Left hindlimb (tissue), 1 donor: ENCODE measurements around the gene ROBO1.
"Not testable (repeated sequence)": the region's sequence is repeated elsewhere in the genome, so short reads cannot be mapped to it uniquely, and the experiment has no call there.

Experiments used
- DNase-seq: peaks from one replicate; pipeline ENCODE4 v3.0.0-alpha.2; 2018

The ROBO1 gene

DNA sequence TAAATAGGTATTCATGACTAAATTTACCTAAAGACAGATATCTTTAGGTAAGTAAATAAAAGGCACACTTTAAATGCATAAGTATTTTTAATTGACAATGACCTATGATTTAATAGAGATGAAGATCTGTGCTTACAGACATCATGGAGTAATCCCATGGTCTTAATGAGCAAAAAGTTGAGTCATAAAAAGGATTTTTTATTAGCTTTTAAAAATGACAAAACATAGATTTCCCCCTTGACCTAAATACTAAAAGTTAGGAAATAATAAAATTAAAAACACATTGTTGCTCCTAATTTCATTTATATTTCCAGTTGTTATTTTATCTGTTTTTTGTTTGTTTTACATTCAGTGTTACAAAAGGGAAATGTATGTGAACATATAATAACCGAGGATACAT, 1005.7 kb downstream of the ROBO1 start:
- no peak for DNase-seq

DNA sequence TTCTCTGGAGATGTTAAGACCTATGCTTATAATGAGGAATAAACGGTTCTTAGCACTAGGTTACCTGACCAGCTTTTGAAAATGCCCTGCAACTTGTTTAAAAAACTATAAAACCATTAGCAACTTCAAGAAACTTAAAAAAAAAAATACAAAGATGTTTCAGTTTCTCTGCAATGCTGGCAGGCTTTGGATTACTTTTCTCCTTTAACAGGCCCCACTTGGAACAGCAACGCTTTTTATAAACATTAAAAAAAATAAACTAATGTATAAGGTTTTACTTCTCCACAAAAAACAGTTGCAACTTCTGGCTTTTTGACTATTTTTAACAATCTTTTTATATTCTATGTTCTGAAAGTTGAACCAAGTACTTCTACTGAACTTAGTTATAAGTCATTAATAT, 1006.7 kb downstream of the ROBO1 start:
- no peak for DNase-seq

DNA sequence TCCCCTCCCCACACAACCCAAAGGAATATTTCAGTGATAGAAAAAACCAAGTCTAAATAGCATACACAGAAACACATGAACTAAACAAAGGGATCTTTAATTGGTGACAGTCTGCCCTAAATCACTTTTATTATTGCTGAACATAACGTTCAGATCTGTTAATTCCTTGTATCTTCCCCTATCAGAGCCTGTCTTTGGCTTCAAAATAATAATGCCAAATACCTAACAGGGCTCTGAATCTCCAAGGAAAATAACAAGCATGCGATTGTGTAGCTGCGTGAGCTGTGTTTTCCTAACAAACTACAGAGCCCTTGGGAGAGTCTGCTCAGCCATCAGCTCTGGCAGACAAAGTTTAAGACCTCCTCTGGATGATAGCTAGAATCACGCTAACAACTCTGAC, 1010.1 kb downstream of the ROBO1 start:
- no peak for DNase-seq

DNA sequence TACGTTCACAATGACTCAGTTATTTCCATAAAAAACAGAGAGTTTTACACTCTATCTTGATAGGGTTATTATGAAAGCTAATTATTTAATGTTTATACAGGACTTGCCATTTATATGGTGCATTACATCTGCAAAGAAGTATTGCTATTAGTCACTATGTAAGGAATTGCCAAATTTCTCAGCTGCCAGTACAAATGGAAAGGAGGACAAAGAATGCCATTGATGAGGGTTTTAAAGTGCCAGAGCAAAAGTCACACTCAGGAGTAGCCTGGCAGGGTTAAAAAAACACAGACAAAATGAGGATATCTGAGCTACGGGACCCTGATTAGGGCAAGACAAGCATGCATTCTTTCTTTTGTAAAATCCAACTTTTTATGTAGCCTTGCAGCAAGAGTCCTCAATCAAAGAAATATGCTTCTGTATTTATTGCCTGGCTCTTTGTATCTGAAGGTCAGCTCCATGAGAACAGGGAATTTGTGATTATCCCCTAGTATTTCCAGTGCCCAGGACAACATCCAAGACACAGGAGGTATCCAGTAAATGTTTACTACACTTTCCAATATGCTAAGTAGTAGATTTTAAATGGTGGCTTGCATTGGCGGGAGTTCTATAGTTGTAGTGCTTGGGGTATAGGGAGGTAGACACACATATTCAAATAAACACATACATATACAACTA, 1013.6 kb downstream of the ROBO1 start:
- DNase-seq, result no peak

DNA sequence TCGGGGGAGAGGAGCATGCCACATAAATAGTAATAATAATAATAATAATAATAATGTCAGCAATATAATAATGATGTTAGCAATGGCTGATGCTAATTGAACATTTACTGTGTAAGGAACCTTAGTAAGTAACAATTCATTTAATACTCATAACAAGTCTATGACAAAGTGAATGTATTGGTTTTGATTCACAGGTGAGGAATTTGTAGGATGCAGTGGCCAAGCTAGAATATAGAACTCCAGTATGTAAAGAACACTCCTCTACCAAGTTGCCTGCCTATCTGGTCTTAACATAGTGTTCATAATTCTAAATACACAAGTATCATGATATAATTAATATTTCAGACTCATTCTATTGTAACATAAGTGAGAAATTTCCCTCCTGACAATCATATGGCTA, 1016.5 kb downstream of the ROBO1 start:
- no peak for DNase-seq

DNA sequence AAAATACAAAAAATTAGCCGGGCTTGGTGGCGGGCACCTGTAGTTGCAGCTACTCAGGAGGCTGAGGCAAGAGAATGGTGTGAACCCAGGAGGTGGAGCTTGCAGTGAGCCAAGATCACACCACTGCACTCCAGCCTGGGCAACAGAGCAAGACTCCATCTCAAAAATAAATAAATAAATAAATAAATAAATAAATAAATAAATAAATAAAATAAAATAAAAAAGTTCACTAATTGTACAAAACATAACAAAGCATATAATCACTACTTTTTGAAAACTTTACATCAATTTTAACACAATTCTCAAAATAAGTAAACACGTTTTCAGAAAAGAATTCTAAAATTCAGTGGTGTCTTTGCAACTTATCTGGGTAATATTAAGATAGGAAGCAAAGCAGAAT, 1017.5 kb downstream of the ROBO1 start:
- DNase-seq, result not testable (repeated sequence)

DNA sequence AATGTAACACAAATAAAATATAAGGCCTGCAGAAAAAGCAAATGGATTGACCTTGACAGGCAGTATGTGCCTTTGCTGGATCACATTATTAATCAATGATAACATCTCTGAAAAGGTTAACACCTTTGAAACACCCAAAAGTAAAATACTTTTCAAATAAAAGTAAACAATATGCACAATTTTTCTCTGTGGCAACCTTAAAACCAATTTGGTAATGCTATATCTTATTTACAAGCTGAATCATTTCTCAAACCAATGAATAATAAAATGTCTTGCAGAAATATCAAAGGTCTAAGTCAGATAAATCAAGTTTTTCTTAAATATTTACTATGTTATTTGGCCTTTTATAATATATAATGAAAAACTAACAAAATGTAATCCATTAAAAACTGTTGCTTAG, 1018.7 kb downstream of the ROBO1 start:
- DNase-seq, result no peak

DNA sequence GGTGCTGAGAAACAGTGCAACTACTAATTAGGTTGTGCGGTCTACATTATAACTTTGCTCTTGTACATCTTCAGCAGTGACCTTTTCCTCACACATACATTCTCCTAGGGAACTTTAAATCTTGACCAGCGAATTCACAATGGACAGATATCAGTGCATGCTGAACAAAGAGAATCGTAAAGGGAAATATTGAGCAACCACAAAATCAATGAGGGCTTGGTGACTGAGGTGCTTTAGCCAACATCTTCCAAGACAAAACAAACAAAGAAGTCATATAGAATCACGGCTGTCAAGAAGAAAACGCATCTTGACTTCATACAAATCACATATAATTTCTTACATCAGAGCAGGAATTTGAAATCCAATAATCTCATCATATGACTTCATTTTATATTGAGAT, 1022.0 kb downstream of the ROBO1 start:
- no peak for DNase-seq

DNA sequence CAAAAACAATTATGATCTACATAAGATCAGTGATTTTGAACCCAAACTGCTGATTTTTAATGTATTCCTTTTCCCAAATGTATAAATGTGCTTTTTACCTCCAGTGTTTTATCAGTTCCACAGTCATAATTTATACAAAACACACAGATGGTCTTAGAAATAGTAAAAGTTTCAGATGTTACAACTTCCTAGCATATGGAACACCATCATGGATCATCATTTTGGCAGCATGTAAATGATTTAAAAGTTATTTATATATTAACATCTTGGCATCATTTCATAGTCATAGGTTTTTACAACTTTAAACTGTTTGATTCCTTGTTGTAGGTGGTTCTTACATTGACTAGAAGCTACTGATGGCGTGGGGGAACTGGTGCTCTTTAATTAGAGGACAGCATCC, 1025.3 kb downstream of the ROBO1 start:
- no peak for DNase-seq

DNA sequence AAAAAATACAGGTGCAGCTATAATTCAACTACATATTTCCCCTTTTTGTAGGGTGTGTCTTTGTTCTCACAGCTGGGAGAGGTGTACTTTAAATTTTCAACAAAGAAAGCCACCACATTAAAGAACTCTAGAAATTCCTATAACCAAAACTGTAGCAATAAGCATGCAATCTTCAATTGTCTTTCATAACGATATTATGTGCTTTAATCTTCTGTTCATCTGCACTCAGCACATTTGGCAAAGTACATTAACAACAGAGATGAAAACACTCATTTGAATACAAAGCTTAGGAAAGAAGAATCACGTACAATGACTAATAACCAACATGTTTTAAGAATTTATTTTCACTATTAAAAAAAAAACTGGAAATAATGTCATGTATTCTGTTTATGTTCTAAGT, 1025.8 kb downstream of the ROBO1 start:
- DNase-seq, result no peak

DNA sequence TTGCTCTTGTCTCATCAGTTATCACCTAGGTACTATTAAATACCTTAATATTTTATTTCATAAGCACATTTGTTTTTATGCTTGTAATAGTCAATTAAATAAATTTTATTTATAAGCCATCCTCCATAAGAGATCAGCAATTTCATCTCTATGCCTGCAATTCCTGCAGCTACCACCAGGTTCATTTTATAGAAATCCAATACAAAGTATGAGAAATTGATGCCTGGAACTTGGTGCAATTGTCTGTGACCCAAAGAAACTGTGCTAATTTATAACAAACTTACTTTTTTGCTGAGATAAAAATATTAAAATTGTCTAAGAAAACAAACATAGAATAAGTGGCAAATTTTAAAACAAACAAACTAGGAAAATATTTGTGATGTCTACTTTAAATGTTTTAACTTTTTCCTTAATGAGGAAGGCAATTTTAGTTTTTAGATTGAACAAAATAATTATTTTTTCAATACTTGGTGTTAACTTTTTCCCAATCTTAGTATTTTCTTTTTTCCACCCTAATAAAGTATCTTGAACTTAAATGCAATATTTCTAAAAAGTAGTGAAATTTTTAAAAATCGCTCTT, 1026.6 kb downstream of the ROBO1 start:
- no peak for DNase-seq

DNA sequence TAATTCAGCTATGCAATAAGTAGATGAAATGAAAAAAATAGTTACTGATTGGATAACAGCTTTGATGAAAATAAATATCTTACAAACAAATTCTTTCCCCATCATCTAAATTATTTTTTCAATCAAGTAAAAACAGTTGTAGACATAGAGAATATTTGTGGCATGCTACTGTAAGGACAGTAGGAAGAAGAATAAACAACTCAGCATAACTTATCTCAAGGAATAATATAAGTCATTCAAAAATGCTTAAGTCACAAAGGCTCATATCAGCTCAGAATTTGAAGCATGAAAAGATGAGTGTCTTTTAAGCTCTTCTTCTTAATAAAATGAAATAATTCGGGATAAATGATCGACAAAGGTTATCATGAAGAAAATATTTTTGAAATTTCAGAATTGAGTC, 1029.0 kb downstream of the ROBO1 start:
- DNase-seq, result no peak

DNA sequence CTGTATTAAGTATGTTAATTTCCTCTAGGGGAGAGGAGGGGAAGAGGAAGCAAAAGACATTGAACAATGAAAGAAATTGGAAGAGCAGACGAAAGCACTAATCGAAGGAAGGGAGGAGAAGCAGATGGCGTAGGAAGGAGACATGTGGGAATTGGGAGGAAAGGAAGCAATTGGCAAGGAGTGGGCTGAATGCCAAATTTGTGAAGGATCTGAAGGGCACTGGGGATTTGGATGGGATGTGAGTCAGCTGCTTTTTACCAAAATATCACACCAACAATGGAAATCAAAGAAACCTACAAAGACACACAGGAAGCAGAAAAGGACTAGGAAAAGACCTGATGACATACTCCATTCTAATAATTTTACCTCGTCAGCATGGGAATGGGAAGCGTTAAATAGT, 1029.8 kb downstream of the ROBO1 start:
- DNase-seq, result no peak

DNA sequence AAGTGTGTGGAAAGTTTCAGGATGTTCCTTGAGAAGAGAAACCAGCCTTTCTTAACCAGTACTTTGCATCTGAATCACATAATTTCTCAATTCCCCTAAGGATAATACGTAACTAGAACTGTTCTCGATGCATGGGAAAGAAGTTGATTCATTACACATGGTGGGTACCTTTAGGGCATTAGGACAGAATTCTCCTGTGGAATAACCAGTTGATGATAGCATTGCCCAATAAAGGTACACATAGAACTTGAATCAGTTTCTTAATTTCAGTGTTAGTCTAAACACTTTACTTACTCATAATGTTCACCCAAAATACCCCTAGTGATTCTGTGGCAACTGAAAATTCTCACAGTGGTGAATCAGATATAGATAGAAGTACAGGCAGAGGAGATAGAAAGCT, 1030.9 kb downstream of the ROBO1 start:
- no peak for DNase-seq

DNA sequence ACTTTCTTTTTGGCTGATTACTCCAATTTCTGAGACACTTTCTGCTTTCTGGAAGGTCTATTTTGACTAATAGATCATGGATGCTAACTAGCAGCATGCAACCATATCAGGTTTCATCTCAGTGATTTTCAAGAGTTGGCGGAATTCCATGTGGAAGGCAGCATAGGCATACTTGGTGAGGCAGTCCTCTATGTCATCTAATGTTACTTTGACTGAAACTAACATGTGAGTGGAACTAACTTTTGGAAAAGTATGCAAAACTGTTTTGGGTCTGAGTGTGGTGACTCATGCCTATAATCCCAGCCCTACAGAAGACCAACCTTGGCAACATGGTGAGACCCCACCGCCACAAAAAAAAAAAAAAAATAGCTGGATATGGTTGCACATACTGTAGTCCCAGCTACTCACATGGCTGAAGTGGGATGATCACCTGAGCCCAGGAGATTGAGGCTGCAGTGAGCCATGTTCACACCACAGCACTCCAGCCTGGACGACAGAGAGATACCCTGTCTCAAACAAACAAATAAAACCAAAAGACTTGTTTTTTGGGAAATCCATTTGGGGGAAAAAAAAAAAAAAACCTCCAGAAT, 1033.7 kb downstream of the ROBO1 start:
- no peak for DNase-seq

DNA sequence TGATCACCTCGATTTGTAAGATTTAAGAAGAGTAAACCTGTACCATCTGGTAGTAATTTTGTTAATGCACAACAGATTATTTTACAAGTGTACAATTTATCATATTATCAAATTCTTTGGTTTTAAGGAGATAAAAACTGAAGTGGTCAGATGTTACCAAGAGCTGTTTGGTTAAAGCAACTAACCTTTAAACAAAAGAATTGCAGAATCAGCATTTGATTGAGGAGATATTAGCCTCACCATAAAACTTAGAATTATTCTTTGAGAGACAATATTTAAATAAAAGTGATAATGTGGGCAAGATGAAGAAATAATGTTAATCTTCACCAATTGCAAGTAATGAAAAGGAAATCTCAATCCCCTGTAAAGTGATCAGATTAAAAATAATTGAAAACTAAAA, 1034.9 kb downstream of the ROBO1 start:
- no peak for DNase-seq

DNA sequence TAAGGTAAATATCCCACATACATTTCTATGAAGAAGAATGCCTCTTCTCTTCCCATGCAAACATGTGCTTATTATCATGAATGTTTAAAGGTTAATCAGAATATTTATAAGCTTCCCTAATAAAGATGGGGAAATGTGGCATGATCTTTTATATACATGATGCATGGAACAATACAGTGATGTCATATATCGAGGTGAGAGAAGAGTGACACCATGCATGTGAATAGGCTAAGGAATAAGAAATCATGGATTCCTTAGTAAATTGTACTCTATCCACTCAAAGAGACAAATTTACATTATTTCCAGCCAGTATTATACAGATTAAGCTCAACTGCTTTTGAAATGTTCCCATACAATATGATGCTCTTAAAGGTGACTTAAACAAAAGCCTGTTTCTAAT, 1035.3 kb downstream of the ROBO1 start:
- no peak for DNase-seq

DNA sequence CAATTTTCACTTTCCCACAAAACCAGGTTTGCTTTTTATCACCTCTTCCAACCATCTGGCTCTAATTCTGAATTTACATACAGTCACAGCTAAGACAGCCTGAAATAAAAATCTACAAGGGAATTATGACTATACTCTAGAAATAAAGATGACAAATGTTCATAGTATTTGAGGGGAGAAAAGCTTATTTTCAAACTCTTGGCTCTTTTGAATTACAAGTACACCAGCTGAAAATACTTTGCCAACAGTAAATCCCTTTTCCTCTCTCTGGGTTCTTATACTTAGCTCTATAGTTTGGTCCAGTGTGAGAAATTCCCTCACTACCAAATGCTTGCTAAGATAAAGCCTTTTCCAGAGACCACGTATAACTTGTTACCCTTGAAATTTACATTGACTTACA, 1037.9 kb downstream of the ROBO1 start:
- DNase-seq, result no peak

DNA sequence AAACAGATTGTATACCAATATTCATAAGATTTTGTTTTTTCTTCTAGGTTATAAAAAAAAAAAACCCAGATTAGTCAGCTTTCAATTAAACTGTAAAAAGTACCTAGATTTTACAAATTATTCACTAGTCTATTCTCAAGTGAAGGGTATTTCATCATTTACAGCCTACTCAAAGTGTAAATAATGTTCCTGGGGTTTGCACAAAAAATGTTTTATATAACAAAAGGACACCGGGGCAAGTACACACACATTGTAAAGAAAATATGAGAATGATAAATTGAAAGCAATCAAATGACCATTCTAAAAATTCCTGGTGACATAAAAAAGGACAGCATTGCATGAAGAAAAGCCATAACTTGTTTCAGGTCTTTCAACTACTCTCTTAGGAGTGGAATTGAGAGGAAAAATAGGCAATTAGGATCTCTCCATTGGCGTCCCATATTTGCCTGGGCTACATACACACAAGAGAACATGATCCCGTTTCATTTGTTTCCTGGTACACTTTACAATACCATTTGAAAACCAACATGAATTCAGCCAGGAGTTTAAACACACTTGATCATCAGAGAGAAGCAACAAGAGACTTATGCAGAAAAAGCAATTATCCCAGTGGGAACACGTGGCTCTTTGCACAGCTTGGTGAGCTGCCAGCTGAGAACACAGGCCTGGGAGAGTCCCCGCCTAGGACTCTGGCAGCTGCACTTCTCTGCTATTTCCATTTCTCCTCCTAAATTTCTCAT, 1039.2 kb downstream of the ROBO1 start:
- DNase-seq, result peak; percentile 72

DNA sequence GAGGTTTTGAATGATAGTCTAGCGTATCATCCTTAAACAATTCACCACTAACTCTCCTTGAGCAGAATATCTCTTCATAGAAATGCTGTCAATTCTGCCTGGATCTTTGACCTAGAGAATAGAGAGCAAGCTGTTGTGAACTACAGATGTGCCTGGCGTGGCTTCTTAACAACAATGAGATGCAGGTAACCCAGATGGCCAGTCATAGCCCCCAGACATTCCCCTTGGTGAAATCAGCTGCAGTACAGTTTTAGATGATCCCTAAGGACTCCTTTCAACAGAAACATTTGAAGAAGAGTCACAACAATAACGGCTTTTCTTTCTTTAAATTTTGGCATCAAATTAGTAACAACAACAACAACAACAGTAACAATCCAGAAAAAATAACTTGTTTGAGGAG, 1041.3 kb downstream of the ROBO1 start:
- no peak for DNase-seq

DNA sequence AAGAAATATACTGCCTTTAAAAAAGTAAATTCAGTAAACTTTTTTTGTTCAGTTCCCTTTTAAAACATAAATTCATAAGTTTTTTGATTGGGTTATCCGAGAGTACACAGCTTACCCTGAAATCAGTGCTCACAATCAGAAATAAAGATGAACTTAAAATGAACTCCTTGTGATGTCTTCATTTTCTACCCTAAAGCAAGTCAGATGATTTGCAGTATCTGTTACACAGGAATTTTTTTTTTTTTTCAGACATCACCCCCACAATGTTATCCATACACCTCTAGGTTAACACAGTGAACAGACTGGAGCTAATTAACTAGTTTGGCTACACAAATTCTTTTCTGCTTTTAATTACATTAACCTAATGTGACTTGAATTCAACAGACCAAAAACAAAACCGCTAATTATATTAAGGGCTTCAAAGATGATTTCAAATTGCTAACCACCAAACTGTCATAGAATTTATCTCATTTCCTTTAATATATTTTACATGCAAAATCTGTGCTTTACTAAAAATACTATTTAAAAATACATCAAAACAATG, 1042.0 kb downstream of the ROBO1 start:
- no peak for DNase-seq

DNA sequence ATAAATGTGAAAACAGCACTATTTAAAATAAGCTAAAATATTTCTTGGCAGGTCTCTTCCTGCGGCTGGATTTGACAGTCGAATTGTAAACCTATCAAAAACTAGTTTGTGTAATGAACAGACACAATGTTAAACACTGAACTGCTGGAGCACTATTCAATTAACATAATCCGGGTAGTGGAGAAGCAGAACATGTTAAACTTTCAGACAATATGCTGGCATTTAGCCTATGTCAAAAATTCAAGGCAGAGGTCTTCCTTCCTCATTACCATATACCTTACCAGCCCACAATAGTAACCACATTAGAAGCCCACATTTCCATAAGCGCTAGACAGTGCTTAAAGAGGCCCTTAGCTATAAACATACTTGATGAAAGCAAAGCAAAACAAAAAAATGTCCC, 1042.9 kb downstream of the ROBO1 start:
- DNase-seq, result no peak

DNA sequence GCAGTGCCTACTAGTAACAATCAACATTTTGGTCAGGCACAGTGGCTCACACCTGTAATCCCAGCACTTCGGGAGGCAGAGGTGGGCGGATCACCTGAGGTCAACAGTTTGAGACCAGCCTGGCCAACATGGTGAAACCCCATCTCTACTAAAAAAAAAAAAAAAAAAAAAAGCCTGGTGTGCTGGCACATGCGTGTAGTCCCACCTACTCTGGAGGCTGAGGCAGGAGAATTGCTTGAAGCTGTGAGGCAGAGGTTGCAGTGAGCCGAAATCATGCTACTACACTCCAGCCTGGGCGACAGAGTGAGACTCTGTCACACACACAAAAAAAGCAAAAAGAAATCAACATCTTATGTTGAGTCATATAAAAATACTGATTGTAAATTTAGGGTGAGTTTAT, 1043.4 kb downstream of the ROBO1 start:
- not testable (repeated sequence) for DNase-seq
